Transverse colon (tissue), 4 donors: ENCODE results near the gene COL6A1. TPM values are rescaled to one million over a fixed set of nuclear protein-coding genes. Genes with fewer than 3 reads are reported as not detected.

Experiments
- DNase-seq: peaks from one replicate; pipeline ENCODE4 v3.0.0-alpha.2; 2019
- H3K27ac ChIP-seq, 4 donors: fragments of 200-600 bp; sonication (generic); 2 replicates each; pipeline ENCODE4 v1.5.1; 2016 to 2018; ENCODE audit warnings: inconsistent platforms in 4 of 4
- H3K27me3 ChIP-seq: fragments of 200-600 bp; sonication (generic); 2 replicates; pipeline ENCODE4 v1.5.1; 2017; ENCODE audit warnings: inconsistent platforms
- H3K36me3 ChIP-seq, 4 donors: fragments of 200-600 bp; sonication (generic); 2 replicates each; pipeline ENCODE4 v1.5.1; 2017 to 2019; ENCODE audit warnings: inconsistent platforms in 4 of 4
- H3K4me1 ChIP-seq, 4 donors: fragments of 200-600 bp; sonication (generic); 2 replicates each; pipeline ENCODE4 v1.5.1; 2017 to 2020; ENCODE audit warnings: inconsistent platforms in 4 of 4
- H3K4me3 ChIP-seq, 4 donors: fragments of 200-600 bp; sonication (generic); 1 replicate in 1 of 4; 2 replicates in 3 of 4; pipeline versions ENCODE4 v1.5.1 to v1.6.1; 2017 to 2019; ENCODE audit warnings: inconsistent platforms in 4 of 4
- H3K9me3 ChIP-seq, 2 donors: fragments of 200-600 bp; sonication (generic); 2 replicates each; pipeline ENCODE4 v1.5.1; 2017 to 2019; ENCODE audit warnings: inconsistent platforms in 2 of 2
- EP300 ChIP-seq: sonication (generic); formaldehyde crosslinking; IDR thresholded peaks from one replicate; pipeline ENCODE4 v1.6.1; 2017; ENCODE audit warnings: antibody characterized with exemption, low read depth
- POLR2A ChIP-seq: fragments of 450-650 bp; IDR thresholded peaks from one replicate; pipeline ENCODE4 v1.6.1; 2016; ENCODE audit warnings: antibody characterized with exemption, mild to moderate bottlenecking, moderate library complexity
- POLR2AphosphoS5 ChIP-seq, 3 donors: sonication (generic); formaldehyde crosslinking; IDR thresholded peaks; one replicate each; pipeline ENCODE4 v1.6.1; 2016; ENCODE audit warnings: antibody characterized with exemption in 3 of 3
- WGBS, 2 donors: methylation state at CpG; one replicate each; pipeline ENCODE4 v1.1.5; 2018; ENCODE audit warnings: low coverage in 1 of 2; 5-methylcytosine and 5-hydroxymethylcytosine counted together
- in situ Hi-C, 4 donors: fragments of 200-750 bp; cut with MboI; loops; one replicate each; pipeline versions ENCODE4 v1.15.0 to v1.15.1; 2017; ENCODE audit warnings: low sequenced_read_pairs in 3 of 4, low pct_ligation_motif_present in 1 of 4, low pct_unique_long_range_greater_than_20kb in 1 of 4
- intact Hi-C: fragments of 100-400 bp; cut with DNase I; formaldehyde crosslinking; loops from one replicate; pipeline ENCODE4 v1.15.1; 2023; ENCODE audit warnings: low total_unique reads
- total RNA-seq, 4 donors: library from RNA; depleted of rRNA; stranded (reverse); fragments of >200 nt; gene quantifications; one replicate each; pipeline ENCODE4 v1.1.0, GENCODE V29; 2016
- TF ChIP-seq, protein P1 (sequence below), 5 experiments: fragments of 200-600 bp in 3 of 5; fragments of 450-650 bp in 2 of 5; sonication (generic) in 3 of 5; IDR thresholded peaks; 1 replicate in 2 of 5; 2 replicates in 3 of 5; pipeline ENCODE4 v1.5.1; 2016 to 2017; ENCODE audit warnings: antibody characterized with exemption in 5 of 5, inconsistent platforms in 3 of 5, mild to moderate bottlenecking in 2 of 5, moderate library complexity in 1 of 5

Gene COL6A1
- total RNA-seq, 4 donors from 2014 or later = 166 to 580 (median 346) TPM

DNA sequence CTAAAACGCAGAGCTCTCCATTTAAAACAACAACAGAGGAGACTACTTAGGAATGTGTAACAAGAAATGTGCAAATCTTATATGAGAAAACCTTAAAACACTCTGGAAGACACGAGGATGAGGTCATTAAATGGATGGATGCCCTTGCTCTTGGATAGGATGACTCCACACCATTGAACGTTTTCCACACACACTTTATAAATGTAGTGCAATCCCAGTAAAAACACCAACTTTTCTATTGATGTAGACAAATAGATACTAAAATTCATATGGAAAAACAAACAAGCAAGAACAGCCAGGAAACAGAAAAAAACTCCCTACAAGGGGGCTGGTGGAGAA lies 18.4 kb upstream of the COL6A1 start:
- WGBS, 2 donors = 43 to 53% methylated on average over 3 of the region's 3 CpGs
- intact Hi-C loops = no loop called here
- H3K27me3 ChIP-seq = no peaks in the 10 kb centered on the region
- TF ChIP-seq, protein P1, sequence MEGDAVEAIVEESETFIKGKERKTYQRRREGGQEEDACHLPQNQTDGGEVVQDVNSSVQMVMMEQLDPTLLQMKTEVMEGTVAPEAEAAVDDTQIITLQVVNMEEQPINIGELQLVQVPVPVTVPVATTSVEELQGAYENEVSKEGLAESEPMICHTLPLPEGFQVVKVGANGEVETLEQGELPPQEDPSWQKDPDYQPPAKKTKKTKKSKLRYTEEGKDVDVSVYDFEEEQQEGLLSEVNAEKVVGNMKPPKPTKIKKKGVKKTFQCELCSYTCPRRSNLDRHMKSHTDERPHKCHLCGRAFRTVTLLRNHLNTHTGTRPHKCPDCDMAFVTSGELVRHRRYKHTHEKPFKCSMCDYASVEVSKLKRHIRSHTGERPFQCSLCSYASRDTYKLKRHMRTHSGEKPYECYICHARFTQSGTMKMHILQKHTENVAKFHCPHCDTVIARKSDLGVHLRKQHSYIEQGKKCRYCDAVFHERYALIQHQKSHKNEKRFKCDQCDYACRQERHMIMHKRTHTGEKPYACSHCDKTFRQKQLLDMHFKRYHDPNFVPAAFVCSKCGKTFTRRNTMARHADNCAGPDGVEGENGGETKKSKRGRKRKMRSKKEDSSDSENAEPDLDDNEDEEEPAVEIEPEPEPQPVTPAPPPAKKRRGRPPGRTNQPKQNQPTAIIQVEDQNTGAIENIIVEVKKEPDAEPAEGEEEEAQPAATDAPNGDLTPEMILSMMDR (IDR thresholded peaks at IDR 0.05) = no peak
- TF ChIP-seq POLR2A (no peak), POLR2AphosphoS5 (IDR thresholded peaks at IDR 0.05) (no peak)
- no peak overlapping the region for H3K4me3 ChIP-seq
- no peaks in the 10 kb centered on the region for H3K36me3 ChIP-seq
- in situ Hi-C loops = loop anchor here in 1 of 4 donors (25.0 kb wide), 1 partner anchor 149 kb away; no protein-coding TSS in a partner anchor
- H3K4me1 ChIP-seq = peaks cover 0 to 6% (median 0%) of the 10 kb centered on the region in 4 donors
- no peak overlapping the region for H3K27ac ChIP-seq
- peaks cover 0 to 3% of the 10 kb centered on the region in 2 donors for H3K9me3 ChIP-seq
- DNase-seq = no peak

DNA sequence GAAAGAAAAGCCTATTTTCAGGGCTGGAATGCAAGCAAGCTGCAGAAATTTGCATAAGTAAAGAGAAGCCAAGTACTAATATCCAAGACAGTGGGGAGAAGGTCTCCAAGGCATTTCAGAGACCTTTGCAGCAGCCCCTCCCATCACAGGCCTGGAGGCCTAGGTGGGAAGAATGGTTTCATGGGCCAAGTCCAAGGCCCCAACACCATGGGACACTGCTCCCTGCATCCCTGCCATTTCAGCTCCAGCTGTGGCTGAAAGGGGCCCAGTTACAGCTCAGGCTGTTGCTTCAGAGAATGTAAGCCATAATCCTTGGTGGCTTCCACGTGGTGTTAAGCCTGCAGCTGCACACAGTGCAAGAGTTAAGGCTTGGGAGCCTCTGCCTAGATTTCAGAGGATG lies 16.9 kb upstream of the COL6A1 start:
- intact Hi-C loops = no loop called here
- WGBS, 2 donors = 0% methylated on average over 1 of the region's 1 CpG; no CpG with 5 or more reads in 1 of the 2 donors
- TF ChIP-seq POLR2A (no peak), EP300 (no peak), POLR2AphosphoS5 (IDR thresholded peaks at IDR 0.05) (no peak)
- TF ChIP-seq, protein P1 (IDR thresholded peaks at IDR 0.05) = no peak

DNA sequence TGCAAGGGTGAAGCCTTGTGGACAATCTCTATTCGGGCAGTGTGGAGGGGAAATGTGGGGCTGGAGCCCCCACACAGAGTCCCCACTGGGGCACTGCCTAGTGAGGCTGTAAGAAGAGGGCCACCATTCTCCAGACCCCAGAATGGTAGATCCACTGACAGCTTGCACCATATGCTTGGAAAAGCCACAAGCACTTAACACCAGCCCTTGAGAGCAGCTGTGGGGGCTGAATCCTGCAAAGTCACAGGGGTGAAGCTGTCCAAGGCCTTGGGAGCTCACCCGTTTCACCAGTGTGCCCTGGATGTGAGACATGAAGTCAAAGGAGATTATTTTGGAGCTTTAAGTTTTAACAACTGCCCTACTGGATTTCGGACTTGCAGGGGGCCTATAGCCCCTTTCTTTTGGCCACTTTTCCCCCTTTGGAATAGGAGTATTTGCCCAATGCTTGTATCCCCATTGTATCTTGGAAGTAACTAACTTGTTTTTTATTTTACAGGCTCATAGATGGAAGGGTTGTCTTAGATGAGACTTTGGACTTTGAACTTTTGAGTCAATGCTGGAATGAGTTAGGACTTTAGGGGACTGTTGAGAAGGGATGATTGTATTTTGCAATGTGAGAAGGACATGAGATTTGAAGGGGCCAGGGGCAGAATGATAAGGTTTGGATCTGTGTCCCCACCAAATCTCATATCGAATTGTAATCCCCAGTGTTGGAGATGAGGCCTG lies 16.3 kb upstream of the COL6A1 start:
- Histone ChIP-seq H3K9me3 (peaks cover 0 to 3% of the 10 kb centered on the region in 2 donors), H3K36me3 (no peaks in the 10 kb centered on the region), H3K4me1 (peaks cover 0 to 1% (median under 1%) of the 10 kb centered on the region in 4 donors), H3K27me3 (no peaks in the 10 kb centered on the region), H3K4me3 (no peak overlapping the region), H3K27ac (no peak overlapping the region)
- intact Hi-C loops = no loop called here
- DNase-seq = no peak
- 60 to 87% methylated on average over 1 to 4 of the region's 4 CpGs for WGBS, 2 donors
- TF ChIP-seq POLR2AphosphoS5 (IDR thresholded peaks at IDR 0.05) = no peak
- TF ChIP-seq POLR2A = no peak
- TF ChIP-seq, protein P1 (IDR thresholded peaks at IDR 0.05) = no peak
- TF ChIP-seq EP300 = no peak
- in situ Hi-C loops = loop anchor here in 1 of 4 donors (25.0 kb wide), 1 partner anchor 147 kb away; no protein-coding TSS in a partner anchor

More for the DNA sequence above, 16.9 kb upstream of the COL6A1 start:
- peaks cover 0 to 3% of the 10 kb centered on the region in 2 donors for H3K9me3 ChIP-seq
- H3K4me1 ChIP-seq = no peaks in the 10 kb centered on the region
- no peak overlapping the region for H3K4me3 ChIP-seq
- in situ Hi-C loops = loop anchor here in 1 of 4 donors (25.0 kb wide), 1 partner anchor 148 kb away; no protein-coding TSS in a partner anchor
- DNase-seq = no peak
- no peak overlapping the region for H3K27ac ChIP-seq
- H3K27me3 ChIP-seq = no peaks in the 10 kb centered on the region
- H3K36me3 ChIP-seq = no peaks in the 10 kb centered on the region

DNA sequence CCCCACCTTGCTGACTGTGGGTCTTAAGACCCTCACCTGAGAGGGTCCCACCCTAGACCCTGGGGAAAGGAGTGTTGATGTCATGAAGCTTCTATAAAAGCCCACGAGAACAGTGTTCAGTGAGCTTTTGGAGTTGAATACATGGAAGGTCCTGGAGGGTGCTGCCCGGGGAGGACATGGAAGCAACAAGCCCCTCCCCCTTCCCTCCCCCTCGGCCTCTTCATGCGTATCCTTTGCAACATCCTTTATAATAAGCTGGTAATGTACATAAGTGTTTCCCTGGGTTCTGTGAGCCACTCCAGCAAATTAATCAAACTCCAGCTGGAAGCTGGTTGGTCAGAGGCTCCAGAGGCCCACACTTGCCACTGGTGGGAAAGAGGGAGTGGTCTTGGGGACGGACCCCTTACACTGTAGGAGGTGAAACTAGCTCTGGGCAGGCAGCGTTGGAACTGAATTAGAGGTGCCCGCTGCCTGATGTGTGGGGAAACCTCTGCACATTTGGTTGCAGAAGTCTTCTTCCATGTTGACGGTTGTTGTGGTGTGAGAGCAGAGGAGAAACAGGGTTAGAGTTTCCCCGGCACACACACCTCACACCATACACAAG lies 14.7 kb upstream of the COL6A1 start:
- H3K4me3 ChIP-seq = no peak overlapping the region
- H3K36me3 ChIP-seq = no peaks in the 10 kb centered on the region
- in situ Hi-C loops (loop anchor here in 1 of 4 donors (25.0 kb wide), 1 partner anchor 145 kb away; no protein-coding TSS in a partner anchor), intact Hi-C loops (no loop called here)
- peaks cover 12 to 17% (median 16%) of the 10 kb centered on the region in 4 donors for H3K4me1 ChIP-seq
- H3K27me3 ChIP-seq = peaks cover 6% of the 10 kb centered on the region
- H3K27ac ChIP-seq = no peak overlapping the region
- no peak for DNase-seq
- TF ChIP-seq POLR2AphosphoS5 (IDR thresholded peaks at IDR 0.05) = no peak
- peaks cover 0 to 3% of the 10 kb centered on the region in 2 donors for H3K9me3 ChIP-seq
- 65% methylated on average over 9 of the region's 9 CpGs; no CpG with 5 or more reads in 1 of the 2 donors for WGBS, 2 donors
